ENCODE measurements around the gene GRM8. TPM values are rescaled to one million over a fixed set of nuclear protein-coding genes. Genes with fewer than 3 reads are reported as not detected.

The GRM8 gene
- total and polyA plus RNA-seq, 4 experiments from 2014 or later: not detected

DNA sequence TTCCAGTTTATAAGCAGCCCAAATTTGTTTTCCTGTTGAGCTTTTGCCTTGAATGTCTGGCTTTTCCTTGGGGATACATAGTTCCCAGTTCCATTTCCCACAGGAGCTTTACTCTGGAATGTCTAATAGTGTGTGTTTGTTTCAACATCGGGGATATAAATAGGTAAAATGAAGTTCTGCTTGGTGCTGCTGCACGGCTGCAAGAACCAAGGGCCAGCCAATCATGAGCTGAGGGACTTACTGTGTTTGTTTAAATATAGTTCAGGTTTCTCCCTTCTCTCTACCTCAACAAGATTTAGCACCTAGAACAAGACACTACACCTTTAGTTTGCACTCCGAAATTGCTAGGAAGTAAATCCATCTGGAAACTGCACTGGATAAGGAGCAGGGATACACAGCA is 43.9 kb downstream of the GRM8 start:
- ChIA-PET POLR2A (ENCODE audit: partially characterized antibody) (no interaction called here), CTCF (ENCODE audit: partially characterized antibody) (interaction anchor here (1.3 kb wide), 1 partner anchor 9 kb away, joined by 3 read pairs; no protein-coding TSS in a partner anchor)
- no peaks in the 10 kb centered on the region for H3K4me1 Mint-ChIP-seq
- Histone ChIP-seq H3K4me1 (ENCODE audit: insufficient read depth, low read length) (no peaks in the 10 kb centered on the region), H3K27ac (ENCODE audit: low read depth, low read length) (no peak overlapping the region), H3K36me3 (ENCODE audit: insufficient read depth, low read length) (no peaks in the 10 kb centered on the region), H3K4me3 (ENCODE audit: low read length in 2 of 2) (no peak overlapping the region), H3K27me3 (ENCODE audit: insufficient read depth, low read length) (peaks cover 4% of the 10 kb centered on the region), H3K9me3 (ENCODE audit: control insufficient read depth in 1 of 2, low read length in 2 of 2) (no peaks in the 10 kb centered on the region)
- peaks cover 25 to 29% of the 10 kb centered on the region in 2 donors for H3K27me3 Mint-ChIP-seq
- H3K4me3 Mint-ChIP-seq: no peak overlapping the region
- no peaks in the 10 kb centered on the region for H3K9me3 Mint-ChIP-seq
- no peaks in the 10 kb centered on the region for H3K36me3 Mint-ChIP-seq
- DNase-seq: no peak
- no peak overlapping the region for H3K27ac Mint-ChIP-seq
- intact Hi-C loops (cut with micrococcal nuclease): no loop called here

- no peaks in the 10 kb centered on the region for H3K36me3 Mint-ChIP-seq
- no peaks in the 10 kb centered on the region for H3K9me3 ChIP-seq (ENCODE audit: control insufficient read depth in 1 of 2, low read length in 2 of 2)
- H3K4me3 ChIP-seq (ENCODE audit: low read length in 2 of 2): no peak overlapping the region
- H3K4me1 ChIP-seq (ENCODE audit: insufficient read depth, low read length): no peaks in the 10 kb centered on the region
- H3K27me3 ChIP-seq (ENCODE audit: insufficient read depth, low read length): peaks cover 1% of the 10 kb centered on the region
- intact Hi-C loops (cut with micrococcal nuclease): no loop called here
- H3K27me3 Mint-ChIP-seq: peaks cover 23 to 29% of the 10 kb centered on the region in 2 donors
- ChIA-PET CTCF (ENCODE audit: partially characterized antibody) (interaction anchor here (1.3 kb wide), 1 partner anchor 9 kb away, joined by 3 read pairs; no protein-coding TSS in a partner anchor), POLR2A (ENCODE audit: partially characterized antibody) (no interaction called here)
- no peaks in the 10 kb centered on the region for H3K4me1 Mint-ChIP-seq
- H3K4me3 Mint-ChIP-seq: no peak overlapping the region
- no peak for DNase-seq
- no peaks in the 10 kb centered on the region for H3K9me3 Mint-ChIP-seq
- no peaks in the 10 kb centered on the region for H3K36me3 ChIP-seq (ENCODE audit: insufficient read depth, low read length)
- H3K27ac Mint-ChIP-seq: no peak overlapping the region
- no peak overlapping the region for H3K27ac ChIP-seq (ENCODE audit: low read depth, low read length)
Measured at GRCh38 chr7:127208351-127208750, 44.4 kb downstream of the GRM8 start.

DNA sequence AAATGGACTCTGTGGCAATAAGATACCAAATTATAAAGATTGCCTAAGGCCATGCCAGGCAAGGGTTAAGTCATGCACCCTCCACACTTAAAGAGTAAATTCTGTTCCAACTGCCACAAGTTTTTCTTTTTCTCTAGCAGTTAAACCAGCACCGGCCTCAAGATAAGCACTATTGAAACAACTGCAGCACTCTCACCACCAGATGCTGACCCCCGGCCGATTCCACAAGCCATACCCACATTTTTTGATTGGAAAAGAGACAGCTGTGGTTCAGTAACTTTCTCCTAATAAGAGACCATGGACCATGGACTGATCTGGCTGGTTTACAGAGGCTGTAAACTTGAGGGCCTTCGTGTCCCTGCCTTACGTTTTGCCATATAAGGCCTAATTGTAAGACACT is 44.9 kb downstream of the GRM8 start:
- no peak overlapping the region for H3K27ac Mint-ChIP-seq
- H3K9me3 ChIP-seq (ENCODE audit: control insufficient read depth in 1 of 2, low read length in 2 of 2): no peaks in the 10 kb centered on the region
- no peak overlapping the region for H3K4me3 Mint-ChIP-seq
- H3K9me3 Mint-ChIP-seq: no peaks in the 10 kb centered on the region
- no peaks in the 10 kb centered on the region for H3K36me3 Mint-ChIP-seq
- H3K4me3 ChIP-seq (ENCODE audit: low read length in 2 of 2): no peak overlapping the region
- intact Hi-C loops (cut with micrococcal nuclease): no loop called here
- POLR2A ChIA-PET (ENCODE audit: partially characterized antibody): no interaction called here
- no peaks in the 10 kb centered on the region for H3K4me1 Mint-ChIP-seq
- no peak overlapping the region for H3K27ac ChIP-seq (ENCODE audit: low read depth, low read length)
- DNase-seq: no peak
- H3K36me3 ChIP-seq (ENCODE audit: insufficient read depth, low read length): no peaks in the 10 kb centered on the region
- CTCF ChIA-PET (ENCODE audit: partially characterized antibody): no interaction called here
- no peaks in the 10 kb centered on the region for H3K27me3 ChIP-seq (ENCODE audit: insufficient read depth, low read length)
- H3K27me3 Mint-ChIP-seq: peaks cover 23 to 25% of the 10 kb centered on the region in 2 donors
- H3K4me1 ChIP-seq (ENCODE audit: insufficient read depth, low read length): no peaks in the 10 kb centered on the region

DNA sequence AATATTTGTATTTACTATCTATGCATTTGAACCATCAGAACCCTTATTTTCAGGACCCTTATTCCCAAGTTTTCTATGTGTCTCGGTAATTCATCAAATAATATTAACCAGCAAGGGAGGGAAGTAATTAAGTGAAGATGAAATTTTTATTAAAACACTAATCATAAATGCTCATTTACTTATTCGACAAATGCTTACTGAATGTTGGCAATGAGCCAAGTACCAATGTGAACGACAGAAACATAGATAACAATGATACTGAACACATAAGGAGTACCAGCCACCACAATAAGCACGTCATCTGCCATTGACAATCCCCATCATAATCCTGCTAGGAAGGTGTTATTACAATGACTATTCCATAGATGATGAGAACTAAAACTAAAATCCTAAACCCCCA is 45.5 kb downstream of the GRM8 start:
- peaks cover 23 to 25% of the 10 kb centered on the region in 2 donors for H3K27me3 Mint-ChIP-seq

GRCh38 chr7:127194571-127194970 is 58.2 kb downstream of the GRM8 start:
- intact Hi-C loops (cut with micrococcal nuclease): no loop called here
- H3K27me3 Mint-ChIP-seq: peaks cover 9 to 11% of the 10 kb centered on the region in 2 donors
- H3K4me1 Mint-ChIP-seq: no peaks in the 10 kb centered on the region
- Histone ChIP-seq H3K4me1 (ENCODE audit: insufficient read depth, low read length) (no peaks in the 10 kb centered on the region), H3K27me3 (ENCODE audit: insufficient read depth, low read length) (no peaks in the 10 kb centered on the region), H3K27ac (ENCODE audit: low read depth, low read length) (no peak overlapping the region), H3K36me3 (ENCODE audit: insufficient read depth, low read length) (no peaks in the 10 kb centered on the region), H3K9me3 (ENCODE audit: control insufficient read depth in 1 of 2, low read length in 2 of 2) (no peaks in the 10 kb centered on the region), H3K4me3 (ENCODE audit: low read length in 2 of 2) (no peak overlapping the region)
- CTCF ChIA-PET (ENCODE audit: partially characterized antibody): no interaction called here
- POLR2A ChIA-PET (ENCODE audit: partially characterized antibody): no interaction called here
- no peaks in the 10 kb centered on the region for H3K9me3 Mint-ChIP-seq
- DNase-seq: no peak
- H3K4me3 Mint-ChIP-seq: no peak overlapping the region
- no peak overlapping the region for H3K27ac Mint-ChIP-seq
- H3K36me3 Mint-ChIP-seq: no peaks in the 10 kb centered on the region

More for the DNA sequence above, 45.5 kb downstream of the GRM8 start:
- H3K4me1 Mint-ChIP-seq: no peaks in the 10 kb centered on the region
- Histone ChIP-seq H3K4me3 (ENCODE audit: low read length in 2 of 2) (no peak overlapping the region), H3K27ac (ENCODE audit: low read depth, low read length) (no peak overlapping the region), H3K4me1 (ENCODE audit: insufficient read depth, low read length) (no peaks in the 10 kb centered on the region), H3K9me3 (ENCODE audit: control insufficient read depth in 1 of 2, low read length in 2 of 2) (no peaks in the 10 kb centered on the region), H3K27me3 (ENCODE audit: insufficient read depth, low read length) (no peaks in the 10 kb centered on the region), H3K36me3 (ENCODE audit: insufficient read depth, low read length) (no peaks in the 10 kb centered on the region)
- POLR2A ChIA-PET (ENCODE audit: partially characterized antibody): no interaction called here
- CTCF ChIA-PET (ENCODE audit: partially characterized antibody): no interaction called here
- H3K36me3 Mint-ChIP-seq: no peaks in the 10 kb centered on the region
- no peak overlapping the region for H3K4me3 Mint-ChIP-seq
- DNase-seq: no peak
- H3K27ac Mint-ChIP-seq: no peak overlapping the region
- H3K9me3 Mint-ChIP-seq: no peaks in the 10 kb centered on the region
- intact Hi-C loops (cut with micrococcal nuclease): no loop called here

GRCh38 chr7:127189886-127190285 is 62.9 kb downstream of the GRM8 start:
- H3K9me3 Mint-ChIP-seq: peaks cover 0 to 2% (median 0%) of the 10 kb centered on the region in 8 donors
- POLR2A ChIA-PET (ENCODE audit: partially characterized antibody): no interaction called here
- H3K4me3 ChIP-seq (ENCODE audit: low read length in 2 of 2): no peak overlapping the region
- no peaks in the 10 kb centered on the region for H3K36me3 ChIP-seq (ENCODE audit: insufficient read depth, low read length)
- no peaks in the 10 kb centered on the region for H3K9me3 ChIP-seq (ENCODE audit: control insufficient read depth in 1 of 2, low read length in 2 of 2)
- H3K36me3 Mint-ChIP-seq: no peaks in the 10 kb centered on the region
- CTCF ChIA-PET (ENCODE audit: partially characterized antibody): no interaction called here
- intact Hi-C loops (cut with micrococcal nuclease): no loop called here
- no peaks in the 10 kb centered on the region for H3K4me1 ChIP-seq (ENCODE audit: insufficient read depth, low read length)
- DNase-seq: no peak
- H3K27ac ChIP-seq (ENCODE audit: low read depth, low read length): no peak overlapping the region
- no peak overlapping the region for H3K4me3 Mint-ChIP-seq
- H3K27ac Mint-ChIP-seq: no peak overlapping the region
- H3K4me1 Mint-ChIP-seq: peaks cover 0 to 7% (median 5%) of the 10 kb centered on the region in 4 donors
- no peaks in the 10 kb centered on the region for H3K27me3 ChIP-seq (ENCODE audit: insufficient read depth, low read length)
- H3K27me3 Mint-ChIP-seq: peaks cover 8 to 12% of the 10 kb centered on the region in 2 donors

DNA sequence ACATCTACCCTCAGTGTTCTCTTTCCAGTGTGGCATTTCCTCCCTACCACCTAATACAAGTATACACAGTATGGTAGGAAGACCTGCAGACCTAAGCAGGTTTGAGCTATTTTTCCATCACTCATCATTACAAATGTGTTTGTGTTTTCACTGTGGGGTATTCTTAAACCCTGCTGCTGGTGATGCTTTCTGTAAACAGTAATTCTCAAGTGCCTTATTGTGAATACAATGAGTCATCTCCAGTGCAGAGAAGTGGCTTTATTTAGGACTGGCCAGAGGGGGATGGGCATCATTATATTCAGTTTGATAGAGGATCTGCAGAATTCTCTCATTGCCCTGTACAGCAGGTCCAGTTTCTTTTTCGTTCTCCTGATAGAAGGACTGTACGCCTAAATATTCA is 63.7 kb downstream of the GRM8 start:
- ChIA-PET POLR2A (ENCODE audit: partially characterized antibody) (no interaction called here), CTCF (ENCODE audit: partially characterized antibody) (no interaction called here)

GRCh38 chr7:127187740-127188139 is 65.0 kb downstream of the GRM8 start:
- ChIA-PET POLR2A (ENCODE audit: partially characterized antibody) (no interaction called here), CTCF (ENCODE audit: partially characterized antibody) (no interaction called here)
- Histone ChIP-seq H3K9me3 (ENCODE audit: control insufficient read depth in 1 of 2, low read length in 2 of 2) (no peaks in the 10 kb centered on the region), H3K36me3 (ENCODE audit: insufficient read depth, low read length) (no peaks in the 10 kb centered on the region), H3K27me3 (ENCODE audit: insufficient read depth, low read length) (no peaks in the 10 kb centered on the region), H3K4me1 (ENCODE audit: insufficient read depth, low read length) (no peaks in the 10 kb centered on the region), H3K27ac (ENCODE audit: low read depth, low read length) (no peak overlapping the region), H3K4me3 (ENCODE audit: low read length in 2 of 2) (no peak overlapping the region)
- no peak overlapping the region for H3K27ac Mint-ChIP-seq
- peaks cover 7 to 11% of the 10 kb centered on the region in 2 donors for H3K27me3 Mint-ChIP-seq
- H3K36me3 Mint-ChIP-seq: no peaks in the 10 kb centered on the region
- H3K9me3 Mint-ChIP-seq: peaks cover 0 to 2% (median 0%) of the 10 kb centered on the region in 8 donors
- peaks cover 0 to 7% (median 5%) of the 10 kb centered on the region in 4 donors for H3K4me1 Mint-ChIP-seq
- intact Hi-C loops (cut with micrococcal nuclease): no loop called here
- no peak overlapping the region for H3K4me3 Mint-ChIP-seq
- peak in 2 of 5 donors; percentile 6 for DNase-seq

More for the DNA sequence above, 63.7 kb downstream of the GRM8 start:
- no peak for DNase-seq
- intact Hi-C loops (cut with micrococcal nuclease): no loop called here
- Histone ChIP-seq H3K27me3 (ENCODE audit: insufficient read depth, low read length) (no peaks in the 10 kb centered on the region), H3K9me3 (ENCODE audit: control insufficient read depth in 1 of 2, low read length in 2 of 2) (no peaks in the 10 kb centered on the region), H3K4me1 (ENCODE audit: insufficient read depth, low read length) (no peaks in the 10 kb centered on the region), H3K4me3 (ENCODE audit: low read length in 2 of 2) (no peak overlapping the region), H3K36me3 (ENCODE audit: insufficient read depth, low read length) (no peaks in the 10 kb centered on the region), H3K27ac (ENCODE audit: low read depth, low read length) (no peak overlapping the region)
- peaks cover 0 to 7% (median 5%) of the 10 kb centered on the region in 4 donors for H3K4me1 Mint-ChIP-seq
- H3K27ac Mint-ChIP-seq: no peak overlapping the region
- peaks cover 0 to 2% (median 0%) of the 10 kb centered on the region in 8 donors for H3K9me3 Mint-ChIP-seq
- no peak overlapping the region for H3K4me3 Mint-ChIP-seq
- peaks cover 8 to 12% of the 10 kb centered on the region in 2 donors for H3K27me3 Mint-ChIP-seq
- no peaks in the 10 kb centered on the region for H3K36me3 Mint-ChIP-seq
